Mononuclear cell (primary cell): ENCODE measurements around the gene MEGF11. TPM values are rescaled to one million over a fixed set of nuclear protein-coding genes. Genes with fewer than 3 reads are reported as not detected.
"Not testable (repeated sequence)": the region's sequence is repeated elsewhere in the genome, so short reads cannot be mapped to it uniquely, and the experiment has no call there.

Experiments used
- H3K27me3 ChIP-seq: 2 replicates; pipeline ENCODE4 v1.6.0; 2011; ENCODE audit warnings: low read length, control low read depth; ENCODE audit not compliant: insufficient read depth
- H3K4me1 ChIP-seq: 2 replicates; pipeline ENCODE4 v1.5.1; 2011; ENCODE audit warnings: mild to moderate bottlenecking, low read length, control low read depth; ENCODE audit not compliant: insufficient read depth
- H3K4me3 ChIP-seq: 2 replicates; pipeline ENCODE4 v1.5.1; 2011; ENCODE audit warnings: mild to moderate bottlenecking, low read length, moderate library complexity
- H3K9me3 ChIP-seq: 2 replicates; pipeline ENCODE4 v1.5.1; 2011; ENCODE audit warnings: low read depth, mild to moderate bottlenecking, control low read depth, low read length
- total RNA-seq: library from RNA; depleted of rRNA; stranded (reverse); fragments of >200 nt; gene quantifications from one replicate; pipeline ENCODE4 v1.2.3, GENCODE V29; 2012

MEGF11 gene
- total RNA-seq, 1 donor, result not detected

DNA sequence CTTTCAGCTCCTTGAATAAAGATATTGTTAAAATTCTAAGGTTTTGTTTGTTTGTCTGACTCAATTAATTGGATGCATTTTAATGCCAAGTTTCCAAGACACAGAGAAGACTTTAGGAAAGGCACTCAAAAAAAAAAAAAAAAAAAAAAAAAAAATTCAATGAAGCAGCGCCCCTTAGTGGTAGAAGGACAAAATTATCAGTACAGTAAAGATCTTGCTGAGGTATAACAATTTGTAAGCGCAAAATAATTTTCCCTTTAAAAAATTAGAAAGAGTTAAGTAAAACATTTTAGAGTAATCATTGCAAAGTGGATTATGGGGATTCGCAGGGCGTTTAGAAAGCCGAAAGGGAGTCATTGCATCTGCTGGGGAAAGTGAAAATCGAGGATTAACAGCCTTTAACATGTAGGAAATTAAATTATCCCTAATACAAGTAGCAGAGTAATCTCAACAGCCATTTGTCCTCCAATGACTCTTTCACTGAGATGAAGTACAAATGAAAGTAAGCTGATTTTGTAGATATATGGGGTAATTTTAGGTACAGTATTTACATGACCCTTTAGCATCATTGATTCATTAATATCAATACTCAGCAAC, 34.0 kb upstream of the MEGF11 start:
- H3K9me3 ChIP-seq, result no peaks in the 10 kb centered on the region
- no peaks in the 10 kb centered on the region for H3K27me3 ChIP-seq
- peaks cover 13% of the 10 kb centered on the region for H3K4me1 ChIP-seq
- no peak overlapping the region for H3K4me3 ChIP-seq

GRCh38 chr15:66285533-66286280, 32.2 kb upstream of the MEGF11 start:
- H3K9me3 ChIP-seq, result no peaks in the 10 kb centered on the region
- no peaks in the 10 kb centered on the region for H3K27me3 ChIP-seq
- H3K4me3 ChIP-seq, result no peak overlapping the region
- peaks cover 4% of the 10 kb centered on the region for H3K4me1 ChIP-seq

GRCh38 chr15:66284271-66284670, 30.7 kb upstream of the MEGF11 start:
- Histone ChIP-seq H3K4me3 (no peak overlapping the region), H3K9me3 (no peaks in the 10 kb centered on the region), H3K4me1 (no peaks in the 10 kb centered on the region), H3K27me3 (no peaks in the 10 kb centered on the region)

DNA sequence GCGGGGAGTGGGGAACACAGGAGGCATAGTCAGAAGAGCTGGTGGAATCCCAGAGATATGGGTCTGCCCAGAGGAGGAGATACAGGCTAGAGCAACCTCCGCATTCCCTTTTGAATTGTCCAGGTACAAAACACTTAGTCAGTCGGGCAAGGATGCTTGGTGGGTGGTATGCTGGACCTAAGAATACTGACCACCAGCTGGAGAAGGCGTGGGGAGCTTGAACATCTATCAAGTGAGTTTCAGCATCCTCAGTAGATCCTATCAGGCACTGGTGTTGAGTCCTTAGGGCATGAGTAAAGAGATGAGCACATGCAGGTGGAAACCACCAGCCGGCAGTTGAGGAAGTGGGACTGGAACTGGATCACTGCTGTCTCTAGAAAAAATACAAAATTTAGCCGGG, 25.1 kb upstream of the MEGF11 start:
- Histone ChIP-seq H3K4me1 (no peaks in the 10 kb centered on the region), H3K9me3 (no peaks in the 10 kb centered on the region), H3K4me3 (no peak overlapping the region), H3K27me3 (no peaks in the 10 kb centered on the region)

GRCh38 chr15:66278056-66278455, 24.5 kb upstream of the MEGF11 start:
- Histone ChIP-seq H3K4me1 (no peaks in the 10 kb centered on the region), H3K27me3 (no peaks in the 10 kb centered on the region), H3K9me3 (no peaks in the 10 kb centered on the region), H3K4me3 (no peak overlapping the region)

DNA sequence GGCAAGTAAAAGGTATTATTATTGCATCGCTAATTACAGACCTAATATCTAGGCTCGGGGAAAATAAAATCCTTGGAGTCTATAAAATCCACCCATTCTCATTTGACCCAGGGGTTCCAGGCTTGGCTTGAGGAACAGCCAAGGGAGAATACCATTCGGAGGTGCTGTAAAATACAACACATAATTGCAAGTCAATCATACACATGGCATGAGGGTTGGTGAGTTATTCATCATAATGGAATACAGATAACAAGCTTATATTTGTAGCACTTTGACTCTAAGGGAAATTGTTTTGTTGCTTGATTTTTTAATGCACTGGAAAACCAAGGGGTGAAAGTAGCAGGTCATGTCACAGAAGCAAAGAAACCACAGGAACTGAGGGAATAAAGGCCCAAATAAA, 23.0 kb upstream of the MEGF11 start:
- Histone ChIP-seq H3K4me1 (no peaks in the 10 kb centered on the region), H3K4me3 (no peak overlapping the region), H3K9me3 (no peaks in the 10 kb centered on the region), H3K27me3 (no peaks in the 10 kb centered on the region)

DNA sequence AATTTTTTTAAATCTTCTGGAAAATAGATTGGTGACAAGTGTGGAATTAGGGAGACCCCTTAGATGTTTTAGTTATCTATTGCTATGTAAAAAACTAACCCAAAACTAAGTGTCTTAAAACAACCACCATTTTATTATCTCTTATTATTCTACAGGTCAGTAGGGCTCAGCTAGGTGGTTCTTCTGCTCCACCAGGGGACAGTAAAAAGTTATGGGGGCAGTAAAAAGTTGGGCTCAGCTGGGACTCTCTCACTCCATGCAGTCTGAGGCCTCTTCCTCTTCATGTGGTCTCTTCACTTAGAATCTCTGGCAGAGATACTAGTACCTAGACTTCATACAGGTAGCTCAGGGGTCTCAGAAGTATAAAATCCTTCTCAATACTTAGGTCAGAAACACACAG, 21.8 kb upstream of the MEGF11 start:
- H3K27me3 ChIP-seq, result no peaks in the 10 kb centered on the region
- H3K4me1 ChIP-seq, result no peaks in the 10 kb centered on the region
- H3K4me3 ChIP-seq, result no peak overlapping the region
- no peaks in the 10 kb centered on the region for H3K9me3 ChIP-seq

DNA sequence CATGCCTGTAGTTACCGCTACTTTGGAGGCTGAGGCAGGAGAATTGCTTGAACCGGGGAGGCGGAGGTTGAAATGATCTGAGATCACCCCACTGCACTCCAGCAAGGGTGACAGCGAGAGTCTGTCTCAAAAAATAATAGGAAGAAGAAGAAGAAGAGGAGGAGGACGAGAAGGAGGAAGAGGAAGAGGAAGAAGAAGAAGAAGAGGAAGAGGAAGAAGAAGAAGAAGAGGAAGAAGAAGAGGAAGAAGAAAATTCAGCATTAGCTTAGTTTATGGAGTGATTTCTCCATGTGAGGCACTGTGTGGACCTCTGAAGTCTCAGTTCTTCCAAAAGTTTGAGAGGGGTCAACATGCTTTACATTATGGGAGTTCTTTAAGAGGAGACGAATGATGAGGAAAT, 17.4 kb upstream of the MEGF11 start:
- Histone ChIP-seq H3K9me3 (no peaks in the 10 kb centered on the region), H3K27me3 (no peaks in the 10 kb centered on the region), H3K4me1 (no peaks in the 10 kb centered on the region), H3K4me3 (no peak overlapping the region)

DNA sequence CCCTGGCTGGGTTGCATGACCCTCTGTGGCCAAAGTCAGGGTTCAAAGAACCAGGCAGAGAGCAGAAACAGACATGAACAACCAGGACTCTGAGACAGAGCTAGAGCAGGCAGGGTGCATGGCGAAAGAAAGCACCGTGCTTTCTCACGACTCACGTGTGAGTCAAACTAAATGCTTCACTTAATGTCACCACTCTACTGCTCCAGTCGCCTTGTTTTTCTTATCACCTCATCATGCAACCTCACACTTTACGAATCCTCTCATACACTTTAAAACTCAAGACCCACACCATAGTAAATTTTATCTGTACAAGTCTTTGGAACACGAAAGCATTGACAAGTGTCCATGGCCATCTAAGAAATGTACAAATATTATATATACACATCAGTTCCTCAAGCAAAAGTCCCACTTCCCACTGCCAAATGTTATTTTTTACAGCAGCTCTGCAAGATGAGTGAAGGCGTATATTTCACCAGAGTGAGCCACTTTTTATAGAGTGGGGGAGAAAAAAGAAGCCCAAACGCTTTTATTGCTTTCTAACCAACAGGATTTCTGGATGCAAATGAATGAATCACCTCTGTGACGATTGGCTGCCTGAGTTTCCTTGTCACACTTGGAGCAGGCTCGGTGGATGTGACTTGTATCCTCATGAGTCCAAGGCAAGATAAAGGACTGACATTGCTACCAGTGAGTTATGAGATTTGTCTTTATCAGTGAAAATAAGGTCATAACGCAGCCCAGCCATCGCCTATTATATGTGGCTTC, 16.0 kb upstream of the MEGF11 start:
- Histone ChIP-seq H3K4me3 (no peak overlapping the region), H3K27me3 (no peaks in the 10 kb centered on the region), H3K4me1 (no peaks in the 10 kb centered on the region), H3K9me3 (no peaks in the 10 kb centered on the region)

GRCh38 chr15:66264859-66265513, 11.4 kb upstream of the MEGF11 start:
- Histone ChIP-seq H3K9me3 (no peaks in the 10 kb centered on the region), H3K27me3 (peaks cover 7% of the 10 kb centered on the region)

GRCh38 chr15:66262837-66263236, 9.3 kb upstream of the MEGF11 start:
- not testable (repeated sequence) for H3K9me3 ChIP-seq, H3K4me3 ChIP-seq, H3K4me1 ChIP-seq
- peaks cover 15% of the 10 kb centered on the region for H3K27me3 ChIP-seq

More at GRCh38 chr15:66264859-66265513, 11.4 kb upstream of the MEGF11 start:
- H3K4me1 ChIP-seq, result no peaks in the 10 kb centered on the region
- H3K4me3 ChIP-seq, result no peak overlapping the region

DNA sequence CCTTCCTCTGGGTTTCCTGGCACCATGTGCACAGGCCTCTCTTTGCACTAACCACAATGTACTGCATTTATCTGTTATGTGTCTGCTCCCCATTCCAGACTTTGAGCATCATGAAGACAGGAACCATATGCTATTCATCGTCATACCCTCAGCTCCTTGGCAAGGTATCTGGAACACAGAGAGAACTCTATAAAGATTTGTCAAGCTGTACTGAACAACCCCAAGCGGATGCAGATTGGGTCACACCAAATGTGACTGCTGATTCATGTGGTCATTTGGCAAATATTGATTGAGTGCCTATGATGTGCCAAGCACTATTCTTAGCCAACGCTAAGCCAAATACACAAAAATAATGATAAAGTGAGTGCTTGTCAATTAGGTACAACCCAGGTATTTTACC, 7.5 kb upstream of the MEGF11 start:
- H3K4me1 ChIP-seq, result no peaks in the 10 kb centered on the region
- H3K27me3 ChIP-seq, result peaks cover 33% of the 10 kb centered on the region
- H3K4me3 ChIP-seq, result no peak overlapping the region
- H3K9me3 ChIP-seq, result no peaks in the 10 kb centered on the region

DNA sequence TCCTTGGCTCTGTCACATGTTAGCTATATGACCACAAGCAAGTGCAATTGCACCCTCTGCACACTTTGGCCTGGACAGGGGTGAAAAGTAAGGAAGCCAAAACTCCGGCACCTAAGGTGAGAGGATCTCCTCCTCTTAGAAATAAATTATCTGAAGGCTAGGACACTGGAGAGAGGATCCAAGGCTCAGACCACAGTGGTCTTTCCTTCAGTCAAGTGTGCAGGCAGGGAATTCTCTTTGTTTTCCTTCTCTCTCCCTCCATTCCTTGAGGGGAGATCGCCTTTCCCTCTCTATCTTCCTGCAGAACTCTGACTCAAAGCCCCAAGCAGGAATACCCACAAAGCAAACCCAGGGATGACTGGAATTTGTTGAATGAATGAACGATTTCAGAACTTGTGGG, 3.1 kb upstream of the MEGF11 start:
- peaks cover 65% of the 10 kb centered on the region for H3K27me3 ChIP-seq
- H3K9me3 ChIP-seq, result no peaks in the 10 kb centered on the region
- H3K4me1 ChIP-seq, result peaks cover 24% of the 10 kb centered on the region
- H3K4me3 ChIP-seq, result no peak overlapping the region

DNA sequence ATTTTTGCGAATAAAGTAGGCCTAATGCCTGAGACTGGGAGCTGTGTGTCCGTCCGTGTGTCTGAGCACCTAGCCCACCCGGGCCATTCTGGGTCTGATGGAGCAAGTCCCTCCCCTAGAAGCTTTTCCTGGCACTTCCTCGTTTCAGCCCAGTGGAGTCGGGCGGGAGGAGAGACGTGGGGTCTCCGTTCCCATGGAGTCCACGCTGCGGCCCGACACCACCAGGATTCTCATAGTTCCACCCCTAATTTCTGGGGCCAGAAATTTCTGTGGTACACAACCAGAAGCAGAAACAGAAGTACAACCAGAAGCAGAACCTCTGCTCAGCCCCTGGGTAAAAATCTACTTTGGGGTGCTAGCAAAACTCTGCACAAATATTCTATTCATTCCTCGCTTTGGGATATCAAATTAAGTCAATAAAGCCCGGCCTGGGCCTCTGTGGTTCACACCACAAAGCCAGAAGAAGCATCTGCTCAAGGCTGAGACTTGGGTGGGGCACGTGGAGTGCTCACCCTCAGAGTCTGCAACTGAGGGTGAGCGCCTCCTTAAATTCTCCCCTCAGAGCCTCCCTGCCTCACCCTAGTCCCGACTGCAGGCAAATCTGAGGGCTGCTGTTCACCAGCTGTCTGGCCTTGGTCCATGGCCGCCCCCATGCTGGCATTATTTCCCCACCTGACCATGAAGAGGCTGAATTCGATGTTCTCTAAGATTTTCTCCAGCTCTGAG, 1.6 kb upstream of the MEGF11 start:
- Histone ChIP-seq H3K4me1 (peaks cover 26% of the 10 kb centered on the region), H3K4me3 (no peak overlapping the region), H3K27me3 (peaks cover 74% of the 10 kb centered on the region), H3K9me3 (no peaks in the 10 kb centered on the region)
